SK-N-SH (cell line): ENCODE data around the gene ATRAID.

Experiments
- EP300 ChIP-seq, 2 experiments: IDR thresholded peaks; 2 replicates each; pipeline versions ENCODE4 v1.4.0 to v1.6.1; 2012; ENCODE audit warnings: borderline replicate concordance in 1 of 2, low read depth in 1 of 2, low read length in 1 of 2
- MAX ChIP-seq: IDR thresholded peaks from 2 replicates; pipeline ENCODE4 v1.4.0; 2012; ENCODE audit warnings: low read depth
- MEF2A ChIP-seq: IDR thresholded peaks from 2 replicates; pipeline ENCODE4 v1.4.0; 2012; ENCODE audit warnings: low read depth, borderline replicate concordance
- NFIC ChIP-seq: IDR thresholded peaks from 2 replicates; pipeline ENCODE4 v1.4.0; 2012; ENCODE audit warnings: borderline replicate concordance
- NRF1 ChIP-seq: IDR thresholded peaks from 2 replicates; pipeline ENCODE4 v1.6.1; 2012; ENCODE audit warnings: low read depth, mild to moderate bottlenecking, low read length
- POLR2AphosphoS5 ChIP-seq: IDR thresholded peaks from 2 replicates; pipeline ENCODE4 v1.6.1; 2012; ENCODE audit warnings: low read depth, low read length
- RAD21 ChIP-seq: IDR thresholded peaks from 2 replicates; pipeline ENCODE4 v1.6.1; 2012; ENCODE audit warnings: mild to moderate bottlenecking, low read length
- REST ChIP-seq: IDR thresholded peaks from 2 replicates; pipeline ENCODE4 v1.6.1; 2012; ENCODE audit warnings: mild to moderate bottlenecking, low read depth, low read length, moderate library complexity
- SIN3A ChIP-seq: IDR thresholded peaks from 2 replicates; pipeline ENCODE4 v1.6.1; 2012; ENCODE audit warnings: low read depth, mild to moderate bottlenecking, low read length, moderate library complexity, borderline replicate concordance
- SMC3 ChIP-seq: IDR thresholded peaks from 2 replicates; pipeline ENCODE4 v1.6.1; 2012; ENCODE audit warnings: low read depth, low read length, improper control_type of control experiment
- TAF1 ChIP-seq: IDR thresholded peaks from 2 replicates; pipeline ENCODE4 v1.6.1; 2012; ENCODE audit warnings: low read depth, mild to moderate bottlenecking, low read length, moderate library complexity, borderline replicate concordance
- TF ChIP-seq, protein P1 (sequence below): fragments of 200-600 bp; sonication (generic); IDR thresholded peaks from 2 replicates; pipeline ENCODE4 v1.6.1; 2017; ENCODE audit warnings: antibody characterized with exemption, mild to moderate bottlenecking, moderate library complexity
- TF ChIP-seq, protein P2 (sequence below): IDR thresholded peaks from 2 replicates; pipeline ENCODE4 v1.4.0; 2012; ENCODE audit warnings: low read depth, borderline replicate concordance

- no peak for TF ChIP-seq POLR2AphosphoS5
- no peak for TF ChIP-seq NFIC
- TF ChIP-seq, protein P1, sequence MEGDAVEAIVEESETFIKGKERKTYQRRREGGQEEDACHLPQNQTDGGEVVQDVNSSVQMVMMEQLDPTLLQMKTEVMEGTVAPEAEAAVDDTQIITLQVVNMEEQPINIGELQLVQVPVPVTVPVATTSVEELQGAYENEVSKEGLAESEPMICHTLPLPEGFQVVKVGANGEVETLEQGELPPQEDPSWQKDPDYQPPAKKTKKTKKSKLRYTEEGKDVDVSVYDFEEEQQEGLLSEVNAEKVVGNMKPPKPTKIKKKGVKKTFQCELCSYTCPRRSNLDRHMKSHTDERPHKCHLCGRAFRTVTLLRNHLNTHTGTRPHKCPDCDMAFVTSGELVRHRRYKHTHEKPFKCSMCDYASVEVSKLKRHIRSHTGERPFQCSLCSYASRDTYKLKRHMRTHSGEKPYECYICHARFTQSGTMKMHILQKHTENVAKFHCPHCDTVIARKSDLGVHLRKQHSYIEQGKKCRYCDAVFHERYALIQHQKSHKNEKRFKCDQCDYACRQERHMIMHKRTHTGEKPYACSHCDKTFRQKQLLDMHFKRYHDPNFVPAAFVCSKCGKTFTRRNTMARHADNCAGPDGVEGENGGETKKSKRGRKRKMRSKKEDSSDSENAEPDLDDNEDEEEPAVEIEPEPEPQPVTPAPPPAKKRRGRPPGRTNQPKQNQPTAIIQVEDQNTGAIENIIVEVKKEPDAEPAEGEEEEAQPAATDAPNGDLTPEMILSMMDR = no peak
- TF ChIP-seq SMC3 = no peak
- TF ChIP-seq SIN3A = no peak
- TF ChIP-seq, protein P2, sequence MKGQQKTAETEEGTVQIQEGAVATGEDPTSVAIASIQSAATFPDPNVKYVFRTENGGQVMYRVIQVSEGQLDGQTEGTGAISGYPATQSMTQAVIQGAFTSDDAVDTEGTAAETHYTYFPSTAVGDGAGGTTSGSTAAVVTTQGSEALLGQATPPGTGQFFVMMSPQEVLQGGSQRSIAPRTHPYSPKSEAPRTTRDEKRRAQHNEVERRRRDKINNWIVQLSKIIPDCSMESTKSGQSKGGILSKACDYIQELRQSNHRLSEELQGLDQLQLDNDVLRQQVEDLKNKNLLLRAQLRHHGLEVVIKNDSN = no peak
- TF ChIP-seq NRF1 = no peak
- no peak for TF ChIP-seq MEF2A
- no peak for TF ChIP-seq MAX
- no peak for TF ChIP-seq EP300 (IDR thresholded peaks at IDR 0.05; ENCODE audit: borderline replicate concordance in 1 of 2, low read depth in 1 of 2, low read length in 1 of 2)
- no peak for TF ChIP-seq REST
- no peak for TF ChIP-seq TAF1
- TF ChIP-seq RAD21 = no peak
These were observed 21.5 kb downstream of the ATRAID start for GRCh38 chr2:27233341-27233740.
